HCT116 (cell line): Measurements from ENCODE around the gene YWHAE. TPM values are rescaled to one million over a fixed set of nuclear protein-coding genes. Genes with fewer than 3 reads are reported as not detected.

Experiments
- ATAC-seq: fragments of 200-7000 bp; cut with Tn5 transposase; 2 replicates; pipeline ENCODE4 v1.9.1; 2020; ENCODE audit warnings: mild to moderate bottlenecking, moderate library complexity
- BruUV-seq: library from RNA; stranded (reverse); fragments of 400-500 nt; replicated peaks from 2 replicates; lab custom pipeline; 2021; lab: Mats Ljungman, UMichigan
- CTCF ChIA-PET: fragments of 300-600 bp; sonication (Branson Sonifier 250); formaldehyde crosslinking; loops from one replicate; lab custom pipeline; 2021; ENCODE audit warnings: antibody characterized with exemption; lab: Charles Lee
- POLR2A ChIA-PET: fragments of 300-600, 350-600 bp; sonication (Branson Sonifier 250); formaldehyde crosslinking; loops from one replicate; lab custom pipeline; 2021; ENCODE audit warnings: antibody characterized with exemption; lab: Charles Lee
- RAD21 ChIA-PET, 2 experiments: fragments of 300-600 bp; sonication (Branson Sonifier 250); formaldehyde crosslinking; loops; one replicate each; lab custom pipeline; 2023; ENCODE audit warnings: low total read pairs in 2 of 2; ENCODE audit not compliant: uncharacterized antibody in 2 of 2, unreplicated experiment in 2 of 2, low non-redundant PET in 1 of 2; lab: Charles Lee
- DNase-seq: peaks from one replicate; pipeline ENCODE4 v3.0.0-alpha.2; 2010; ENCODE audit warnings: low read depth, low spot score
- H2AFZ ChIP-seq: fragments of 200-600 bp; shearing (Covaris generic), sonication (generic); 2 replicates; pipeline ENCODE4 v1.6.1; 2017; ENCODE audit warnings: low read depth, mixed run types, mixed read lengths, antibody characterized with exemption, low read length; ENCODE audit not compliant: poor library complexity, severe bottlenecking
- H3K27ac ChIP-seq: 2 replicates; pipeline ENCODE4 v1.5.1; 2012; ENCODE audit warnings: low read depth, low read length
- H3K27me3 ChIP-seq: fragments of 200-600 bp; sonication (generic); 2 replicates; pipeline ENCODE4 v1.6.1; 2016; ENCODE audit warnings: mixed run types, low read length, mixed read lengths; ENCODE audit not compliant: insufficient read depth
- H3K36me3 ChIP-seq, 2 experiments: fragments of 200-500 bp in 1 of 2; fragments of 200-600 bp in 1 of 2; sonication (Bioruptor generic) in 1 of 2; sonication (generic) in 1 of 2; 2 replicates each; pipeline versions ENCODE4 v1.5.1 to v1.6.1; 2014 to 2016; ENCODE audit warnings: low read length in 2 of 2, inconsistent platforms in 1 of 2, mixed read lengths in 1 of 2, mixed run types in 1 of 2; ENCODE audit not compliant: insufficient read depth in 2 of 2, control insufficient read depth in 1 of 2
- H3K4me1 ChIP-seq, 2 experiments: fragments of 200-600 bp in 1 of 2; sonication (generic) in 1 of 2; 2 replicates each; pipeline versions ENCODE4 v1.5.1 to v1.6.1; 2012 to 2017; ENCODE audit warnings: low read length in 2 of 2, inconsistent platforms in 1 of 2, mild to moderate bottlenecking in 1 of 2, mixed read lengths in 1 of 2, mixed run types in 1 of 2, moderate library complexity in 1 of 2; ENCODE audit not compliant: insufficient read depth in 2 of 2, control insufficient read depth in 1 of 2
- H3K4me2 ChIP-seq: fragments of 200-600 bp; sonication (generic); 2 replicates; pipeline ENCODE4 v1.6.1; 2017; ENCODE audit warnings: mixed run types, low read length, mixed read lengths
- H3K4me3 ChIP-seq, 2 experiments: fragments of 200-600 bp in 1 of 2; sonication (generic) in 1 of 2; replicated peaks in 1 of 2; 2 replicates each; pipeline ENCODE4 v1.5.1; 2011 to 2016; ENCODE audit warnings: low read length in 2 of 2, control low read depth in 1 of 2, low read depth in 1 of 2, mild to moderate bottlenecking in 1 of 2, mixed read lengths in 1 of 2, mixed run types in 1 of 2
- H3K79me2 ChIP-seq: fragments of 200-600 bp; sonication (generic); 2 replicates; pipeline ENCODE4 v1.6.1; 2017; ENCODE audit warnings: mild to moderate bottlenecking, mixed run types, low read length, moderate library complexity, mixed read lengths; ENCODE audit not compliant: insufficient read depth
- H3K9ac ChIP-seq: fragments of 200-600 bp; sonication (generic); 2 replicates; pipeline ENCODE4 v1.6.1; 2016; ENCODE audit warnings: low read length, mixed read lengths
- H3K9me2 ChIP-seq: fragments of 200-600 bp; sonication (generic), shearing (Covaris generic); 2 replicates; pipeline ENCODE4 v1.6.1; 2017; ENCODE audit warnings: mixed run types, mild to moderate bottlenecking, moderate library complexity; ENCODE audit not compliant: insufficient read depth
- H3K9me3 ChIP-seq, 2 experiments: fragments of 200-500 bp in 1 of 2; fragments of 200-600 bp in 1 of 2; sonication (Bioruptor generic) in 1 of 2; sonication (generic) in 1 of 2; 2 replicates each; pipeline ENCODE4 v1.6.1; 2014 to 2017; ENCODE audit warnings: low read length in 2 of 2, mixed read lengths in 2 of 2, inconsistent platforms in 1 of 2, low read depth in 1 of 2, mild to moderate bottlenecking in 1 of 2, mixed run types in 1 of 2, moderate library complexity in 1 of 2; ENCODE audit not compliant: control insufficient read depth in 1 of 2, insufficient read depth in 1 of 2
- H4K20me1 ChIP-seq: fragments of 200-600 bp; sonication (generic), shearing (Covaris generic); 2 replicates; pipeline ENCODE4 v1.6.1; 2017; ENCODE audit warnings: mixed run types, mild to moderate bottlenecking, moderate library complexity; ENCODE audit not compliant: insufficient read depth
- ELF1 ChIP-seq: IDR thresholded peaks from 2 replicates; pipeline ENCODE4 v1.6.1; 2012; ENCODE audit warnings: low read depth, borderline replicate concordance
- FOSL1 ChIP-seq: IDR thresholded peaks from 2 replicates; pipeline ENCODE4 v1.6.1; 2012; ENCODE audit warnings: low read depth
- RAD21 ChIP-seq: IDR thresholded peaks from 2 replicates; pipeline ENCODE4 v1.6.1; 2012; ENCODE audit warnings: low read depth, mild to moderate bottlenecking
- ZBTB33 ChIP-seq: IDR thresholded peaks from 2 replicates; pipeline ENCODE4 v1.6.1; 2011; ENCODE audit warnings: mild to moderate bottlenecking, low read length, moderate library complexity; ENCODE audit not compliant: insufficient replicate concordance; ENCODE audit errors: extremely low read depth
- intact Hi-C: fragments of 100-400 bp; cut with micrococcal nuclease; formaldehyde crosslinking; loops from 2 replicates; pipeline ENCODE4 v1.10.0; 2022
- total RNA-seq: library from RNA; stranded (reverse); gene quantifications from one replicate; pipeline ENCODE4 v1.2.1, GENCODE V29; 2021; ENCODE audit not compliant: unreplicated experiment
- TF ChIP-seq, protein P1 (sequence below): IDR thresholded peaks from 2 replicates; pipeline ENCODE4 v1.6.1; 2012; ENCODE audit warnings: low read depth

Gene YWHAE
- total RNA-seq, 1 experiment from 2014 or later, result 735 TPM

DNA sequence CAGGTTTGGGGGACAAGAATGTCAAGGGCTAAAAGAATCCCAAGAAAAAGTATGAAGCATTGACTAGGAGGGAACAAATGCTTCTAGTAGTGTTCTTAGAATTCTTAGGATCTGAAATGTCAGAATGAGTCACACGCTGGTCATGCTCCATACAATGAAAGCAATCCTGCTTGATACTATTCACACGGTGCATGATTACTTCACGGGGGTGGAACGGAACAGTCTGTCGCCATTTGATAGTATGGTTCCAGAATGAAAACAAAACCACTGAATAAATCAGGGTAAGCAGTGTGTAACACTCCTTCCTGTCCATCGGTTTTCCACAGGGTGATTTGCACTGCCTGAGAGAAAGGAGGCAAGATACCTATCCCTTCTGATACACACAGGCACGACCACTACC, 22.9 kb upstream of the YWHAE start:
- Histone ChIP-seq H3K4me3 (no peak overlapping the region), H3K4me1 (peaks cover 0 to 20% of the 10 kb centered on the region in 2 experiments; a peak in 3 of 4 replicates), H3K27me3 (no peaks in the 10 kb centered on the region), H4K20me1 (no peaks in the 10 kb centered on the region; the same call in 1 of the 2 replicates), H3K79me2 (peaks cover 70% of the 10 kb centered on the region), H3K9ac (no peak overlapping the region), H2AFZ (no peak overlapping the region), H3K9me3 (no peaks in the 10 kb centered on the region), H3K9me2 (no peaks in the 10 kb centered on the region), H3K27ac (no peak overlapping the region), H3K36me3 (peaks cover 22 to 39% of the 10 kb centered on the region in 2 experiments), H3K4me2 (peak overlapping the region; percentile 6)
- TSS peak; percentile 55 for BruUV-seq
- TF ChIP-seq, protein P1, sequence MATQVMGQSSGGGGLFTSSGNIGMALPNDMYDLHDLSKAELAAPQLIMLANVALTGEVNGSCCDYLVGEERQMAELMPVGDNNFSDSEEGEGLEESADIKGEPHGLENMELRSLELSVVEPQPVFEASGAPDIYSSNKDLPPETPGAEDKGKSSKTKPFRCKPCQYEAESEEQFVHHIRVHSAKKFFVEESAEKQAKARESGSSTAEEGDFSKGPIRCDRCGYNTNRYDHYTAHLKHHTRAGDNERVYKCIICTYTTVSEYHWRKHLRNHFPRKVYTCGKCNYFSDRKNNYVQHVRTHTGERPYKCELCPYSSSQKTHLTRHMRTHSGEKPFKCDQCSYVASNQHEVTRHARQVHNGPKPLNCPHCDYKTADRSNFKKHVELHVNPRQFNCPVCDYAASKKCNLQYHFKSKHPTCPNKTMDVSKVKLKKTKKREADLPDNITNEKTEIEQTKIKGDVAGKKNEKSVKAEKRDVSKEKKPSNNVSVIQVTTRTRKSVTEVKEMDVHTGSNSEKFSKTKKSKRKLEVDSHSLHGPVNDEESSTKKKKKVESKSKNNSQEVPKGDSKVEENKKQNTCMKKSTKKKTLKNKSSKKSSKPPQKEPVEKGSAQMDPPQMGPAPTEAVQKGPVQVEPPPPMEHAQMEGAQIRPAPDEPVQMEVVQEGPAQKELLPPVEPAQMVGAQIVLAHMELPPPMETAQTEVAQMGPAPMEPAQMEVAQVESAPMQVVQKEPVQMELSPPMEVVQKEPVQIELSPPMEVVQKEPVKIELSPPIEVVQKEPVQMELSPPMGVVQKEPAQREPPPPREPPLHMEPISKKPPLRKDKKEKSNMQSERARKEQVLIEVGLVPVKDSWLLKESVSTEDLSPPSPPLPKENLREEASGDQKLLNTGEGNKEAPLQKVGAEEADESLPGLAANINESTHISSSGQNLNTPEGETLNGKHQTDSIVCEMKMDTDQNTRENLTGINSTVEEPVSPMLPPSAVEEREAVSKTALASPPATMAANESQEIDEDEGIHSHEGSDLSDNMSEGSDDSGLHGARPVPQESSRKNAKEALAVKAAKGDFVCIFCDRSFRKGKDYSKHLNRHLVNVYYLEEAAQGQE, result no peak
- no peak for TF ChIP-seq ZBTB33
- no peak for TF ChIP-seq ELF1
- no peak for TF ChIP-seq RAD21
- peak; percentile 33; the same call in 1 of the 2 replicates for TF ChIP-seq FOSL1
- ATAC-seq (peak; percentile 55; the same call in 1 of the 2 replicates), DNase-seq (no peak)
- intact Hi-C loops, result no loop called here
- ChIA-PET CTCF (no interaction called here), RAD21 (no interaction called here), POLR2A (no interaction called here)
